Caco-2 (cell line): ENCODE data around the gene EPYC. TPM values are rescaled to one million over a fixed set of nuclear protein-coding genes. Genes with fewer than 3 reads are reported as not detected.

ENCODE experiments used
- BruUV-seq: library from RNA; stranded (reverse); fragments of 400-500 nt; replicated peaks from 2 replicates; lab custom pipeline; 2021; lab: Mats Ljungman, UMichigan
- CTCF ChIA-PET: fragments of 300-600 bp; sonication (Branson Sonifier 250); formaldehyde crosslinking; loops from one replicate; lab custom pipeline; 2022; ENCODE audit warnings: antibody characterized with exemption; lab: Charles Lee
- POLR2A ChIA-PET: fragments of 300-600 bp; sonication (Branson Sonifier 250); formaldehyde crosslinking; loops from one replicate; lab custom pipeline; 2022; ENCODE audit warnings: antibody characterized with exemption; lab: Charles Lee
- DNase-seq, 2 experiments: peaks; one replicate each; pipeline versions ENCODE4 v3.0.0 to v3.0.0-alpha.2; 2020 to 2022
- H3K27me3 ChIP-seq: replicated peaks from 2 replicates; pipeline ENCODE4 v1.6.0; 2011; ENCODE audit warnings: low read length; ENCODE audit not compliant: control insufficient read depth, insufficient read depth
- H3K36me3 ChIP-seq: 2 replicates; pipeline ENCODE4 v1.5.1; 2011; ENCODE audit warnings: low read length; ENCODE audit not compliant: control insufficient read depth, insufficient read depth
- H3K4me1 ChIP-seq: fragments of 250-450 bp; sonication (Bioruptor Pico); 2 replicates; pipeline ENCODE4 v1.5.1; 2020; ENCODE audit warnings: mild to moderate bottlenecking
- H3K4me3 ChIP-seq: 2 replicates; pipeline ENCODE4 v1.5.1; 2011; ENCODE audit warnings: low read depth, mild to moderate bottlenecking, control low read depth, low read length
- H3K9me3 ChIP-seq: fragments of 250-450 bp; sonication (Bioruptor Pico); 2 replicates; pipeline ENCODE4 v1.5.1; 2020; ENCODE audit warnings: mild to moderate bottlenecking, moderate library complexity
- H3K27ac Mint-ChIP-seq: one replicate; pipeline ENCODE4 v1.8.0; 2022; ENCODE audit warnings: mixed read lengths; ENCODE audit not compliant: unreplicated experiment
- H3K27me3 Mint-ChIP-seq: one replicate; pipeline ENCODE4 v1.8.0; 2022; ENCODE audit warnings: mixed read lengths; ENCODE audit not compliant: insufficient read depth, unreplicated experiment
- H3K36me3 Mint-ChIP-seq: one replicate; pipeline ENCODE4 v1.8.0; 2022; ENCODE audit warnings: mild to moderate bottlenecking, mixed read lengths; ENCODE audit not compliant: insufficient read depth, unreplicated experiment
- H3K4me1 Mint-ChIP-seq: one replicate; pipeline ENCODE4 v1.8.0; 2022; ENCODE audit warnings: low read depth, mixed read lengths; ENCODE audit not compliant: unreplicated experiment
- H3K4me3 Mint-ChIP-seq: one replicate; pipeline ENCODE4 v1.8.0; 2022; ENCODE audit warnings: mild to moderate bottlenecking, moderate library complexity, mixed read lengths; ENCODE audit not compliant: unreplicated experiment
- H3K9me3 Mint-ChIP-seq: one replicate; pipeline ENCODE4 v1.8.0; 2022; ENCODE audit warnings: mixed read lengths; ENCODE audit not compliant: unreplicated experiment
- intact Hi-C: fragments of 100-400 bp; cut with micrococcal nuclease; formaldehyde crosslinking; loops from one replicate; pipeline ENCODE4 v1.10.0; 2022; ENCODE audit not compliant: unreplicated experiment
- total RNA-seq: library from RNA; stranded (reverse); gene quantifications from 2 replicates; pipeline ENCODE4 v1.2.3, GENCODE V29; 2022
- TF ChIP-seq, protein P1 (sequence below), 2 experiments: fragments of 200-600 bp in 1 of 2; IDR thresholded peaks; 1 replicate in 1 of 2; 2 replicates in 1 of 2; pipeline versions ENCODE4 v1.5.1 to v1.8.0; 2011 to 2022; ENCODE audit warnings: antibody characterized with exemption in 1 of 2, control low read depth in 1 of 2, inconsistent platforms in 1 of 2, low read depth in 1 of 2, low read length in 1 of 2, mild to moderate bottlenecking in 1 of 2, moderate library complexity in 1 of 2; ENCODE audit not compliant: insufficient read depth in 1 of 2, severe bottlenecking in 1 of 2, unreplicated experiment in 1 of 2

The EPYC gene
- total RNA-seq, 1 experiment from 2014 or later: not detected

DNA sequence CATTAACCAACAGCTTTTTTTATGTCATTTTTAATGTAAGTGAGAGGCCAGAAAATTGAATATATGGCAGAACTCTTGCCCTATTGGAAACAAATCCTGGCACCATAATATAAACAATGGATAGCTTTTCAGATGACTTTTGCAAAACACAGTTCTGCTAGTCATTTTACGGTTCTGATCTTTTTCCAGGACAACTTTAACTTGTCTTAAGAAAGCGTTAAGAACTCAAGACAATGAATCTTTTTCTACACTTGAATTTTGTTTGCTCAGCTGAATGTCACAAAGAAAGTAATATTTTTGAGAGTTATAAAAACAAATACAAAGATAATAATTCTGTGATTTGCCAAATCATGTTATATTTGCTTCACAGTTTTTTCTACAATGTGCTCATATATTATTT, 39.8 kb upstream of the EPYC start:
- POLR2A ChIA-PET: no interaction called here
- BruUV-seq: no TSS peak

GRCh38 chr12:91043408-91043807, 38.6 kb upstream of the EPYC start:
- Mint-ChIP-seq H3K27ac (no peak overlapping the region), H3K4me1 (no peaks in the 10 kb centered on the region), H3K36me3 (no peaks in the 10 kb centered on the region), H3K4me3 (no peak overlapping the region), H3K9me3 (no peaks in the 10 kb centered on the region), H3K27me3 (peaks cover 3% of the 10 kb centered on the region)
- Histone ChIP-seq H3K27me3 (no peaks in the 10 kb centered on the region), H3K36me3 (no peaks in the 10 kb centered on the region), H3K4me1 (no peaks in the 10 kb centered on the region), H3K4me3 (no peak overlapping the region), H3K9me3 (no peaks in the 10 kb centered on the region)
- ChIA-PET POLR2A (no interaction called here), CTCF (no interaction called here)
- intact Hi-C loops: no loop called here
- BruUV-seq: no TSS peak
- TF ChIP-seq, protein P1, sequence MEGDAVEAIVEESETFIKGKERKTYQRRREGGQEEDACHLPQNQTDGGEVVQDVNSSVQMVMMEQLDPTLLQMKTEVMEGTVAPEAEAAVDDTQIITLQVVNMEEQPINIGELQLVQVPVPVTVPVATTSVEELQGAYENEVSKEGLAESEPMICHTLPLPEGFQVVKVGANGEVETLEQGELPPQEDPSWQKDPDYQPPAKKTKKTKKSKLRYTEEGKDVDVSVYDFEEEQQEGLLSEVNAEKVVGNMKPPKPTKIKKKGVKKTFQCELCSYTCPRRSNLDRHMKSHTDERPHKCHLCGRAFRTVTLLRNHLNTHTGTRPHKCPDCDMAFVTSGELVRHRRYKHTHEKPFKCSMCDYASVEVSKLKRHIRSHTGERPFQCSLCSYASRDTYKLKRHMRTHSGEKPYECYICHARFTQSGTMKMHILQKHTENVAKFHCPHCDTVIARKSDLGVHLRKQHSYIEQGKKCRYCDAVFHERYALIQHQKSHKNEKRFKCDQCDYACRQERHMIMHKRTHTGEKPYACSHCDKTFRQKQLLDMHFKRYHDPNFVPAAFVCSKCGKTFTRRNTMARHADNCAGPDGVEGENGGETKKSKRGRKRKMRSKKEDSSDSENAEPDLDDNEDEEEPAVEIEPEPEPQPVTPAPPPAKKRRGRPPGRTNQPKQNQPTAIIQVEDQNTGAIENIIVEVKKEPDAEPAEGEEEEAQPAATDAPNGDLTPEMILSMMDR (IDR thresholded peaks at IDR 0.05; ENCODE audit: insufficient read depth in 1 of 2, low read depth in 1 of 2, low read length in 1 of 2, severe bottlenecking in 1 of 2, unreplicated experiment in 1 of 2): no peak
- DNase-seq: no peak

More for the DNA sequence above, 39.8 kb upstream of the EPYC start:
- Histone ChIP-seq H3K4me1 (no peaks in the 10 kb centered on the region), H3K27me3 (no peaks in the 10 kb centered on the region), H3K36me3 (no peaks in the 10 kb centered on the region), H3K4me3 (no peak overlapping the region), H3K9me3 (no peaks in the 10 kb centered on the region)
- H3K4me1 Mint-ChIP-seq: no peaks in the 10 kb centered on the region
- H3K27me3 Mint-ChIP-seq: peaks cover 3% of the 10 kb centered on the region
- H3K4me3 Mint-ChIP-seq: no peak overlapping the region
- H3K36me3 Mint-ChIP-seq: no peaks in the 10 kb centered on the region
- DNase-seq: no peak
- H3K27ac Mint-ChIP-seq: no peak overlapping the region
- CTCF ChIA-PET: no interaction called here
- H3K9me3 Mint-ChIP-seq: no peaks in the 10 kb centered on the region
- TF ChIP-seq, protein P1 (IDR thresholded peaks at IDR 0.05; ENCODE audit: insufficient read depth in 1 of 2, low read depth in 1 of 2, low read length in 1 of 2, severe bottlenecking in 1 of 2, unreplicated experiment in 1 of 2): no peak
- intact Hi-C loops: no loop called here

DNA sequence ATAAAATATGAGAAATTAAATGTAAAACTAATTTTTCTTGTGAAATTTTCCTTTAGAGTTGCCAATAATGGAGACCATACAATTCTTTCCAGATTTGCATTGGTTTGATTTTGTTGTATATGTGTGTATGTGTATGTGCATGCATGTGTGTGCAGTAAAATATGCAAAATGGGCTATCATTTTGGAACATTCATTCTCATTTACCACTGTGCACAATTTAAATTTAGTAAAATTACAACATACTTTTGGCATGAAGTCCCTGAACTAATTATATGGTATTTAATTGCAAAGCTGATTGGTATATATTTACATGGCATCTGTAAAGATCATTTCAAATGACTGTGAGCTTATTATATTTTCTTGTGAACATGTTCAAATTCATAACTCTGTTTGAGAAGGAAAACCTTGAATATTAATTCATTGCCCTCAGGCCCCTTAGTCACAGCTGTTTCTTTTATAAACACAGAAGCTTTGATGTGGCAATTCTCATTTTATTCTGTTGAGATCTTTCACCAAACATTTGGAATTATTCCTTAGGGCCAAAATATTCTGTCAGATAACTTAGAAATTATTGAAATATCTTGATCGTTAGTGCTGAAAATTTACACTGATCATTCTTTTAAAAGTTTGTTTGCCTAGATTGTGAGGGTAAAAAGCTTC, 35.5 kb upstream of the EPYC start:
- POLR2A ChIA-PET: no interaction called here
- Mint-ChIP-seq H3K27ac (no peak overlapping the region), H3K27me3 (peaks cover 3% of the 10 kb centered on the region)

More for the DNA sequence above, 35.5 kb upstream of the EPYC start:
- Histone ChIP-seq H3K4me1 (no peaks in the 10 kb centered on the region), H3K4me3 (no peak overlapping the region), H3K9me3 (no peaks in the 10 kb centered on the region), H3K36me3 (no peaks in the 10 kb centered on the region), H3K27me3 (no peaks in the 10 kb centered on the region)
- TF ChIP-seq, protein P1 (IDR thresholded peaks at IDR 0.05; ENCODE audit: insufficient read depth in 1 of 2, low read depth in 1 of 2, low read length in 1 of 2, severe bottlenecking in 1 of 2, unreplicated experiment in 1 of 2): no peak
- no peak for DNase-seq
- CTCF ChIA-PET: no interaction called here
- Mint-ChIP-seq H3K36me3 (no peaks in the 10 kb centered on the region), H3K4me1 (no peaks in the 10 kb centered on the region), H3K4me3 (no peak overlapping the region), H3K9me3 (no peaks in the 10 kb centered on the region)
- BruUV-seq: no TSS peak
- intact Hi-C loops: no loop called here
